HG03159 (cell line): Measurements from ENCODE around the gene EPS8L1.

Source experiments
- ATAC-seq: cut with Tn5 transposase; IDR thresholded peaks from one replicate; pipeline ENCODE4 v1.9.1; 2021; ENCODE audit warnings: mild to moderate bottlenecking, moderate library complexity; ENCODE audit not compliant: unreplicated experiment

Gene EPS8L1

GRCh38 chr19:55079400-55080038, 3.9 kb downstream of the EPS8L1 start:
- ATAC-seq, result no peak

- ATAC-seq, result peak; percentile 52
Measured at GRCh38 chr19:55080121-55080967, 4.7 kb downstream of the EPS8L1 start.

- peak; percentile 65 for ATAC-seq
Measured at GRCh38 chr19:55080968-55081769, 5.5 kb downstream of the EPS8L1 start.

- no peak for ATAC-seq
Measured at GRCh38 chr19:55081770-55082019, 6.0 kb downstream of the EPS8L1 start.

GRCh38 chr19:55082020-55082851, 6.6 kb downstream of the EPS8L1 start:
- ATAC-seq, result no peak

GRCh38 chr19:55083004-55083850, 7.6 kb downstream of the EPS8L1 start:
- no peak for ATAC-seq

- ATAC-seq, result no peak
Measured at GRCh38 chr19:55084416-55084815, 8.7 kb downstream of the EPS8L1 start.

GRCh38 chr19:55085923-55086715, 10.4 kb downstream of the EPS8L1 start:
- ATAC-seq, result no peak

- ATAC-seq, result no peak
Measured at GRCh38 chr19:55086730-55087541, 11.3 kb downstream of the EPS8L1 start.

- ATAC-seq, result no peak
Measured at GRCh38 chr19:55087542-55087901, 11.9 kb downstream of the EPS8L1 start.

- ATAC-seq, result no peak
Measured at GRCh38 chr19:55088021-55088451, 12.4 kb downstream of the EPS8L1 start.

GRCh38 chr19:55088543-55089341, 13.1 kb downstream of the EPS8L1 start:
- no peak for ATAC-seq

- no peak for ATAC-seq
Measured at GRCh38 chr19:55089342-55089944, 13.8 kb downstream of the EPS8L1 start.

GRCh38 chr19:55090564-55090963, 14.9 kb downstream of the EPS8L1 start:
- ATAC-seq, result no peak

GRCh38 chr19:55091126-55091910, 15.6 kb downstream of the EPS8L1 start:
- no peak for ATAC-seq

GRCh38 chr19:55091955-55092354, 16.3 kb downstream of the EPS8L1 start:
- ATAC-seq, result no peak
